Lower lobe of right lung (tissue), 2 donors: ENCODE data around the gene LMNTD2. TPM values are rescaled to one million over a fixed set of nuclear protein-coding genes. Genes with fewer than 3 reads are reported as not detected.
"Not testable (repeated sequence)": the region's sequence is repeated elsewhere in the genome, so short reads cannot be mapped to it uniquely, and the experiment has no call there.

ENCODE experiments used
- ATAC-seq, 2 donors: fragments of 200-7000 bp; cut with Tn5 transposase; one replicate each; pipeline ENCODE4 v1.9.1; 2020 to 2022; ENCODE audit warnings: mild to moderate bottlenecking in 2 of 2, moderate library complexity in 2 of 2
- DNase-seq: peaks from one replicate; pipeline ENCODE4 v3.0.0-alpha.2; 2020
- H3K27ac ChIP-seq: fragments of 200-600 bp; one replicate; pipeline ENCODE4 v1.8.0; 2022
- H3K27me3 ChIP-seq: fragments of 200-600 bp; one replicate; pipeline ENCODE4 v1.8.0; 2022; ENCODE audit warnings: low read depth
- H3K36me3 ChIP-seq: fragments of 200-600 bp; one replicate; pipeline ENCODE4 v1.8.0; 2022; ENCODE audit warnings: mild to moderate bottlenecking
- H3K4me1 ChIP-seq: fragments of 200-600 bp; one replicate; pipeline ENCODE4 v1.8.0; 2022
- H3K4me3 ChIP-seq: fragments of 200-600 bp; one replicate; pipeline ENCODE4 v1.8.0; 2022; ENCODE audit warnings: mild to moderate bottlenecking
- H3K9me3 ChIP-seq: fragments of 200-600 bp; one replicate; pipeline ENCODE4 v1.8.0; 2022
- CTCF ChIP-seq: fragments of 200-600 bp; IDR thresholded peaks from one replicate; pipeline ENCODE4 v1.8.0; 2022; ENCODE audit warnings: antibody characterized with exemption, mild to moderate bottlenecking
- intact Hi-C: fragments of 100-400 bp; cut with DNase I; formaldehyde crosslinking; loops from one replicate; pipeline ENCODE4 v1.11.0; 2022
- total RNA-seq: library from RNA; stranded (reverse); fragmentation: NEBNext Ultra II Directional; extraction: Animal tissue kit (Norgen Biotek cat#: 25700); gene quantifications from one replicate; pipeline ENCODE4 v1.2.1, GENCODE V29; 2021
- donor health status: DM: no; HTN: yes; CAD: no; lungs with severe emphysema.

Gene LMNTD2
- total RNA-seq, 1 donor from 2014 or later = 6.0 TPM

- intact Hi-C loops = no loop called here
- ATAC-seq (no peak), DNase-seq (no peak)
- Histone ChIP-seq H3K4me1 (peaks cover 67% of the 10 kb centered on the region), H3K27me3 (no peaks in the 10 kb centered on the region), H3K9me3 (no peaks in the 10 kb centered on the region), H3K4me3 (peak overlapping the region; percentile 75), H3K27ac (no peak overlapping the region), H3K36me3 (peaks cover 10% of the 10 kb centered on the region)
- no peak for TF ChIP-seq CTCF
Observed at GRCh38 chr11:577611-577894, 17.0 kb upstream of the LMNTD2 start.

- Histone ChIP-seq H3K36me3 (peaks cover 5% of the 10 kb centered on the region), H3K27me3 (no peaks in the 10 kb centered on the region), H3K4me1 (peaks cover 67% of the 10 kb centered on the region), H3K27ac (peak overlapping the region; percentile 74), H3K4me3 (peak overlapping the region; percentile 75), H3K9me3 (no peaks in the 10 kb centered on the region)
- ATAC-seq (no peak), DNase-seq (no peak)
- TF ChIP-seq CTCF = no peak
- intact Hi-C loops = no loop called here
Observed at GRCh38 chr11:576811-577610, 16.5 kb upstream of the LMNTD2 start.

DNA sequence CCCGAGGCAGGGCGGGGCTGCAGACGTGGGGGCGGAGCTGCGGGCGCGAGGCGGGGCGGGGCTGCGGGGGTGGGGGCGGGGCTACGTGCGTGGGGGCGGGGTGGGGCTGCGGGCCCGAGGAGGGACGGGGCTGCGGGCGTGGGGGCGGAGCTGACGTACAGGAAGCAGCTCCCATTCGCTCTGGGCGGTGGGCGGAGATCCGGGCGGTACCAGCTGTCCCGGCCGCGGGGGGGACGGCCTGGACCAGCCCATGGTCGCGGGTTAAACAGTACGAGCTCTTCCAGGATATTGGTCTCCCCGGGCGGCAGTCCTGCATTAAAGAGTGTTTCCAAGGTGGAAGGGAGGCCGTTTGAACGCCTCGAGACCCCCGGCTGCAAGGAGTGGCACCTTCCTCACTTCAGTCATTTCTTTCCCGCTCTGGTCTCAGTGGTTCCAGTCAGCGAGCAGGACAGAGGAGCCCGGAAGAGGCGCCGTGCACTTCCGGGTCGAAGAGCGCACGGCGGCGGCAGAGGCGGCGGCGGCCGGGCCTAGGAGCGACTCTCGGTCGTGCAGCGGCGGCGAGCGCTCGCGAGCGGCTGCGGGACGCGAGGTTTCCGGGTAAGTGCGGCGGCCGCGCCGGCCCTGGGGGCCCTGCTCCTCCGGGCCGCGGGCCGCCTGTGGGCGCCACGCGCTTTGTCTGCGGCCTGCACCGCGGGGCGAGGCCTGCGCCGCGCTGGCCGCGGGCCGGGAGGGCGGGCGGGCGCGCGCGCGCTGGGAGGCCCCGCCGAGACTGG, 15.6 kb upstream of the LMNTD2 start, which contains the start of gene PHRF1:
Gene PHRF1, plus strand, starts transcription at position 475 of the 773 bp plus-strand sequence. CDS start 5,043 bp downstream, outside the sequence.
- Histone ChIP-seq H3K27me3 (no peaks in the 10 kb centered on the region), H3K4me3 (peak within 1 kb of the TSS; percentile 78), H3K27ac (peak within 1 kb of the TSS; percentile 95), H3K36me3 (no peaks in the 10 kb centered on the region), H3K9me3 (no peaks in the 10 kb centered on the region), H3K4me1 (peaks cover 67% of the 10 kb centered on the region)
- peak; percentile 93 to 95 for ATAC-seq
- no peak for TF ChIP-seq CTCF
- intact Hi-C loops = no loop called here
- DNase-seq = peak; percentile 98

DNA sequence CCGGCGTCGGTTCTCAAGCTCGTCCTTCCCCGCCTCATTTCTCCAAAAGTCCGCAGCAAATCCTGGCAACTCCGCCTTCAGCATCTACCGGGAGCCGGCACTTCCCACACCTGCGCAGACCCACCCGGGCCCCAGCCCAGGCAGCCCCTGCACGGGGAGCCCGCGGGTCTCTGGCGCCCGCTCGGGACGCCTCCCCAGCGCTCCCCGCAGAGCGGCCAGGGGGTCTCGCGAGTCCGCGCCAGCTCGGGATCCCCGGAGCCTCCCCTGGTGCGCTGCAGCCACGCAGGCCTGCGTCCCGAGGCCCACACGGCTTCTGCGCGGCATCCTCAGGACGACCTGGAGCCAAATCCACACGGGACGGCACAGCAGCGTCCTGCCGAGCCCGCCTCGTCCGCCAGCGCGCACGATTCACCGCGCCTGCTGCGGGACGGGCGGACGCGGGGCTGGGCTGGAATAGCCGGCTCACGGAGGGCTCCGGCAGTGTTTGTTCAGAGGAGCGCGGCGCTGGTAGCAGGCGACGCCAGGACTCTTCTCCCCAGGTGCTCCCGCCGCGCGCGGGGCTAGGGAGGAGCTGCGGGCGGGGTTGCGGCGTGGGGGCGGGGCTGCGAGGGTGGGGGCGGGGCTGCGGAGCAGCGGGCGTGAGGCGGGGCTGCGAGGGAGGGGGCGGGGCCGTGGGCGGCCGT, 14.9 kb upstream of the LMNTD2 start:
- Histone ChIP-seq H3K36me3 (no peaks in the 10 kb centered on the region), H3K27ac (peak overlapping the region; percentile 66), H3K9me3 (no peaks in the 10 kb centered on the region), H3K4me3 (peak overlapping the region; percentile 78), H3K4me1 (peaks cover 63% of the 10 kb centered on the region), H3K27me3 (no peaks in the 10 kb centered on the region)
- intact Hi-C loops = no loop called here
- ATAC-seq (peak; percentile 20 to 82), DNase-seq (peak; percentile 81)
- no peak for TF ChIP-seq CTCF

DNA sequence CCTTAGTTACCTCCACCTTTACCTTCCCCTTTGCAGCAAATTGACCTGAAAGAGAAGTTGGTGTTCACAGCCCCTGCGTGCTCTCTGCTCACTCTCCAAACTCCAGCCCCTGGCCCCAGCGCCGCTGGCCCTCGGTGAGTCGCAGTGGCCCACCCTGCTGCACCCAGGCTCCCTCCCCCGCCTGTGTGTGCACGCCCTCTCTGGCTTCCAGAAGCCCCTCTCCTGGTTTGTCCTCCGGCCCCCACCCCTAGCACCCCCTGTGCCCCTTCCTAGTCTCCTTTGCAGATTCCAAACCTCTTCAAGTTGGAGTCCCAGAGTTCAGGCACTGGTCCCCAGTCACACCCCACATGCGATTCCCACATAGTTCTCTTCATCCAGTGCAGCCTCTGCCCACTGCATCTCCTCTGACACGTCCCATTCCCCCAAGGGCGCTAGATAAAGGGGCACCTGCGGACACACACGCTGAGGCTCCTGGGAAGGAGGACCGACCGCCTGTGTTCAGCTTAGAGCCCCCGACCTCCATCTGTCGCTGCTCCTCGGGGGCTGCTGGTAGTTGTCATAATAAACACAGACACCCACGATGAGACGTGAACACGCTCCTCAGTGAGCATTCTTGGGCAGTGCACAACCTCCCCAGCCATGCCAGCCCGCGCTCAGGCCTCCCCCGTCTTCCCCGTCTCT, 14.2 kb upstream of the LMNTD2 start:
- intact Hi-C loops = no loop called here
- DNase-seq (no peak), ATAC-seq (peak in 1 of 2 donors; percentile 14)
- peak overlapping the region; percentile 78 for H3K4me3 ChIP-seq
- H3K36me3 ChIP-seq = no peaks in the 10 kb centered on the region
- peaks cover 56% of the 10 kb centered on the region for H3K4me1 ChIP-seq
- no peak for TF ChIP-seq CTCF
- H3K27ac ChIP-seq = no peak overlapping the region
- H3K27me3 ChIP-seq = no peaks in the 10 kb centered on the region
- no peaks in the 10 kb centered on the region for H3K9me3 ChIP-seq

DNA sequence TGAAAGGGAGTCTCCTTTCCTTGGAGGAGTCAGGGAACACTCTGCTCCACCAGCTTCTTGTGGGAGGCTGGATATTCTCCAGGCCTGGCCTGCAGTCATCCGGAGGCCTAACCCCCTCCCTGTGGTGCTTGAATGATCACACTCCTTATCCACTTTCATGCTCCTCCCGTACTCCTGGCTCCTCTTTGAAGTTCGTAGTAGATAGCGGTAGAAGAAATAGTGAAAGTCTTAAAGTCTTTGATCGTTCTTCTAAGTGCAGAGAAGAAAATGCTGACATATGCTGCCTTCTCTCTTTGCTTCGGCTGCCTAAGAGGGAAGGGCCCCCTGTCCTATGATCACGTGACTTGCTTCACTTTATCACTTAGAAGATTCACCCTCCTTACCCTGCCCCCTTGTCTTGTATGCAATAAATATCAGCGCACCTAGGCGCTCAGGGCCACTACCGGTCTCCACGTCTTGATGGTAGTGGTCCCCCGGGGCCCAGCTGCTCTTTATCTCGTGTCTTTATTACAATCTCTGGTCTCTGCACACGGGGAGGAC, 13.6 kb upstream of the LMNTD2 start:
- ATAC-seq, intact Hi-C loops, H3K9me3 ChIP-seq, H3K36me3 ChIP-seq, H3K27ac ChIP-seq, H3K27me3 ChIP-seq, DNase-seq: not testable (repeated sequence)
- Histone ChIP-seq H3K4me3 (peak overlapping the region; percentile 78), H3K4me1 (peaks cover 53% of the 10 kb centered on the region)
